ENCODE results near the gene MTUS2.

The MTUS2 gene

GRCh38 chr13:29255567-29255966 lies 435.4 kb downstream of the MTUS2 start:
- no peaks in the 10 kb centered on the region for H3K9me3 ChIP-seq
- H3K36me3 ChIP-seq = no peaks in the 10 kb centered on the region
- TF ChIP-seq CTCF (IDR thresholded peaks at IDR 0.05) = no peak
- no peak overlapping the region for H3K27ac ChIP-seq
- H3K4me3 ChIP-seq (ENCODE audit: low read depth in 1 of 2, low read length in 1 of 2) = no peak overlapping the region
- no peaks in the 10 kb centered on the region for H3K27me3 ChIP-seq
- H3K4me1 ChIP-seq (ENCODE audit: control insufficient read depth in 1 of 2, insufficient read depth in 1 of 2, low read depth in 1 of 2, low read length in 1 of 2) = no peaks in the 10 kb centered on the region

DNA sequence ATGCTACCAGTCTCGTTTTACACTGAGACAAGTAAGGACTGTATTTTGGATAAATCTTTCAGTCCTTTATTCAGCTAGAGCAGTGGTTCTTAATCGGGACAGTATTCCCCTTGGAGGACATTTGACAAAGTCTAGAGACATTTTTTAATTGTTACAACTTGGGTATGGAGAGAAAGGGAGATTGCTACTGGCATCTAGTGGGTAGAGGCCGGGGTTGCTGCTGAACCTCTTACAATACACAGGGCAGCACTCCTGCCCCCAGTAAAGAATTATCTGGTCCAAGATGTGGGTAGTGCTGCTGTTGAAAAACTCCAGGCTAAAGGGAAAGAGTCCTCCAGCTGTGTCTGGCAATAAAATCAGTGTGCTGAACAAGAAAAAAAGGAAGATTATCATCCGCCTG lies 440.5 kb downstream of the MTUS2 start:
- no peaks in the 10 kb centered on the region for H3K4me1 ChIP-seq (ENCODE audit: control insufficient read depth in 1 of 2, insufficient read depth in 1 of 2, low read depth in 1 of 2, low read length in 1 of 2)
- no peak for TF ChIP-seq CTCF (IDR thresholded peaks at IDR 0.05)
- no peaks in the 10 kb centered on the region for H3K9me3 ChIP-seq
- no peaks in the 10 kb centered on the region for H3K27me3 ChIP-seq
- no peaks in the 10 kb centered on the region for H3K36me3 ChIP-seq
- H3K4me3 ChIP-seq (ENCODE audit: low read depth in 1 of 2, low read length in 1 of 2) = no peak overlapping the region
- H3K27ac ChIP-seq = no peak overlapping the region

DNA sequence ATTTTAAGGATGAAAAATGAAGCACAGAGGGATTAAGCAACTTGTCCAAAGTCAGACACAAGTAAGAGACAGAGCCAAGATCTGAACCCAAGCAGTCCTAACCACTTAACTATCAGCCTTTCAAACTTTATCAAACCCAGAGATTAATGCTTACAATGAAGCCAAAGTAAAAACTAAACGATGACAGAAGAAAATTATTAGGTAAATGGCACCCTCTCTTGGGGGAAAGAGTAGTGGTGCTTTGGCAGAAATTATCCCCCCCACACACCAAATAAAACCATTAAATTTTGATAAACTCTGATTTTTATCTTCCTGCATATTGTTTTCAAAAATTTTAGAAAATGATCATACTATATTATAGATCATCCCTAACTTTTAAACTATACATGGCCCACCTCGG lies 446.1 kb downstream of the MTUS2 start:
- Histone ChIP-seq H3K36me3 (no peaks in the 10 kb centered on the region), H3K4me1 (ENCODE audit: control insufficient read depth in 1 of 2, insufficient read depth in 1 of 2, low read depth in 1 of 2, low read length in 1 of 2) (no peaks in the 10 kb centered on the region), H3K27ac (no peak overlapping the region), H3K4me3 (ENCODE audit: low read depth in 1 of 2, low read length in 1 of 2) (no peak overlapping the region), H3K9me3 (no peaks in the 10 kb centered on the region), H3K27me3 (no peaks in the 10 kb centered on the region)
- no peak for TF ChIP-seq CTCF (IDR thresholded peaks at IDR 0.05)

DNA sequence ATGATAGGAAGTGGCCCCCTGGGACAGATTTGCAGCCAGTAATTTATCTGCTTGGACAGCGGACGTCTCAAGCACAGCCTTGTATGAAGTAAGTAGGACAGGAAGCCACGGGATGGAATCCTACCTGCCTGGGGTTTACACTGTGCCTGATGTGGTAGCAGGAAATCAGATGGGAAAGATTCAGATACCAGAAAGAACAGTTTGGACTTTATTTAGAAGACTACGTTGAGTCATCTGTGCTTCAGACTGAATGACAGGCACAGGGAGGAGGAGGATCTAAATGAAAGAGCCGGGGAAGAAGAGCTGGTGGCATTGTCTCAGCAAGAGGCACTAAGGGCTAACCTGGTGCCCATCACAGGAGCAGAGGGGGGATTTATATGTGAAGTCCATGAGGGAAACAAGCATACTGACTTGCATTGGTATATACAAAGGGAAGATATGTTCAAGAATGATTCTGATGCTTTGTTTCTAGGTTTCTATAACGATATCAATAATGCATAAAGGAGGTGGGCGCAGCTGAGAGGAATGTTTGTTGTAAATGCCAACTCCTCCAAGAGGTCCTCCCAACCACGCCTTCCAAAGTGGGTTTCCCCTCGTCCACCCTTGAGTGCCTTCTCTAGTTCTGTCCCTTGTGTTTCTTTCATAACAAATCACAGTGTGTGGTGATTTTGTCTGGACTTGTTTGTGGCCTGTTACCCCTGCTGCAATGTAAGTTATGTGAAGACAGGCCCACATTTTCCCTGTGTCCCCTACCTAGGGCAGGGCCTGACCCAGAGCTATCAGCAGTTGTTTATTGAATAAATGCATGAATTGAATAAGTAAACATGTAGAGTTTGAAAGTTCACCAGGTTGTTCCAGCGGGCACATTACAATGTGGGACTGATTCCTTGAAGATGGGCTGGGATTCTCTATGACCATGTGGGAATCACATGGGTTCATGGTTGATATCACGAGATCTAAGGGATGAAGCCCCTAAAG lies 446.9 kb downstream of the MTUS2 start:
- TF ChIP-seq CTCF (IDR thresholded peaks at IDR 0.05) = no peak
- Histone ChIP-seq H3K4me3 (ENCODE audit: low read depth in 1 of 2, low read length in 1 of 2) (no peak overlapping the region), H3K27ac (no peak overlapping the region), H3K9me3 (no peaks in the 10 kb centered on the region), H3K36me3 (no peaks in the 10 kb centered on the region), H3K4me1 (ENCODE audit: control insufficient read depth in 1 of 2, insufficient read depth in 1 of 2, low read depth in 1 of 2, low read length in 1 of 2) (no peaks in the 10 kb centered on the region), H3K27me3 (no peaks in the 10 kb centered on the region)

- Histone ChIP-seq H3K36me3 (no peaks in the 10 kb centered on the region), H3K4me3 (ENCODE audit: low read depth in 1 of 2, low read length in 1 of 2) (no peak overlapping the region), H3K4me1 (ENCODE audit: control insufficient read depth in 1 of 2, insufficient read depth in 1 of 2, low read depth in 1 of 2, low read length in 1 of 2) (no peaks in the 10 kb centered on the region), H3K27ac (no peak overlapping the region), H3K27me3 (no peaks in the 10 kb centered on the region), H3K9me3 (no peaks in the 10 kb centered on the region)
- TF ChIP-seq CTCF (IDR thresholded peaks at IDR 0.05) = no peak
These were observed 450.3 kb downstream of the MTUS2 start for GRCh38 chr13:29270271-29270985.
